Esophagus squamous epithelium (tissue), 5 donors: ENCODE data around the gene MRPS10. TPM values are rescaled to one million over a fixed set of nuclear protein-coding genes. Genes with fewer than 3 reads are reported as not detected.
A peak's percentile ranks its signal among the peaks of the same experiment; 100 is the strongest.
"Not testable (repeated sequence)": the region's sequence is repeated elsewhere in the genome, so short reads cannot be mapped to it uniquely, and the experiment has no call there.

Experiments
- DNase-seq: peaks from one replicate; lab custom pipeline; 2025; lab: John Stamatoyannopoulos, UW
- H3K27ac ChIP-seq, 4 donors: fragments of 200-600 bp; sonication (generic); one replicate each; pipeline ENCODE4 v1.5.1; 2016 to 2019; ENCODE audit warnings: mild to moderate bottlenecking in 1 of 4
- H3K27me3 ChIP-seq, 4 donors: fragments of 200-600 bp; sonication (generic); 1 replicate in 3 of 4; 2 replicates in 1 of 4; pipeline versions ENCODE4 v1.5.1 to v1.6.0; 2017 to 2021; ENCODE audit warnings: antibody characterized with exemption in 1 of 4
- H3K36me3 ChIP-seq, 3 donors: fragments of 200-600 bp; sonication (generic); one replicate each; pipeline ENCODE4 v1.5.1; 2016 to 2019
- H3K4me1 ChIP-seq, 3 donors: fragments of 200-600 bp; sonication (generic); one replicate each; pipeline ENCODE4 v1.5.1; 2017 to 2019
- H3K4me3 ChIP-seq, 4 donors: fragments of 200-600 bp; sonication (generic); 1 replicate in 3 of 4; 2 replicates in 1 of 4; pipeline ENCODE4 v1.5.1; 2016 to 2019; ENCODE audit warnings: mild to moderate bottlenecking in 2 of 4, moderate library complexity in 1 of 4
- H3K9me3 ChIP-seq, 3 donors: fragments of 200-600 bp; sonication (generic); one replicate each; pipeline ENCODE4 v1.5.1; 2016 to 2019
- CTCF ChIP-seq, 6 experiments: fragments of 450-650 bp in 4 of 6; fragments of 200-600 bp in 2 of 6; sonication (generic) in 2 of 6; IDR thresholded peaks; one replicate each; pipeline ENCODE4 v1.5.1; 2016 to 2019; ENCODE audit warnings: antibody characterized with exemption in 6 of 6, mild to moderate bottlenecking in 4 of 6, moderate library complexity in 4 of 6
- POLR2A ChIP-seq, 4 donors: fragments of 450-650 bp; IDR thresholded peaks; one replicate each; pipeline ENCODE4 v1.6.1; 2017; ENCODE audit warnings: antibody characterized with exemption in 4 of 4, mild to moderate bottlenecking in 4 of 4, moderate library complexity in 3 of 4
- WGBS, 2 donors: methylation state at CpG; one replicate each; pipeline ENCODE4 v1.1.5; 2018; 5-methylcytosine and 5-hydroxymethylcytosine counted together
- intact Hi-C: fragments of 100-400 bp; cut with DNase I; formaldehyde crosslinking; loops from one replicate; pipeline ENCODE4 v1.15.0; 2022
- total RNA-seq, 4 donors: library from RNA; depleted of rRNA; stranded (reverse); fragments of >200 nt; gene quantifications; one replicate each; pipeline ENCODE4 v1.1.0, GENCODE V29; 2016
- donor health status: DM: yes; HTN: yes; CAD: no.

Gene MRPS10
- total RNA-seq, 4 donors from 2014 or later, result 40.3 to 70.3 (median 46.2) TPM

- intact Hi-C loops, result no loop called here
- H3K4me3 ChIP-seq, result no peak overlapping the region
Measured at GRCh38 chr6:42203183-42203582, 14.5 kb downstream of the MRPS10 start.

GRCh38 chr6:42202131-42202915 is 15.3 kb downstream of the MRPS10 start:
- intact Hi-C loops, H3K9me3 ChIP-seq, H3K27me3 ChIP-seq, H3K4me3 ChIP-seq, DNase-seq: not testable (repeated sequence)
- Histone ChIP-seq H3K27ac (peak overlapping the region in 1 of 4 donors; percentile 23), H3K4me1 (peaks cover 0 to 41% (median 14%) of the 10 kb centered on the region in 3 donors), H3K36me3 (peaks cover 0 to 33% (median 0%) of the 10 kb centered on the region in 3 donors)
- 79 to 82% methylated on average over 13 of the region's 13 CpGs for WGBS, 2 donors

More at GRCh38 chr6:42203183-42203582, 14.5 kb downstream of the MRPS10 start:
- Histone ChIP-seq H3K36me3 (peaks cover 1 to 42% (median 4%) of the 10 kb centered on the region in 3 donors), H3K27ac (no peak overlapping the region), H3K27me3 (no peaks in the 10 kb centered on the region), H3K9me3 (no peaks in the 10 kb centered on the region), H3K4me1 (peaks cover 0 to 32% (median 9%) of the 10 kb centered on the region in 3 donors)
- WGBS, 2 donors, result 91 to 92% methylated on average over 3 of the region's 3 CpGs
- TF ChIP-seq CTCF (IDR thresholded peaks at IDR 0.05) (no peak), POLR2A (IDR thresholded peaks at IDR 0.05) (no peak)
- DNase-seq, result no peak

DNA sequence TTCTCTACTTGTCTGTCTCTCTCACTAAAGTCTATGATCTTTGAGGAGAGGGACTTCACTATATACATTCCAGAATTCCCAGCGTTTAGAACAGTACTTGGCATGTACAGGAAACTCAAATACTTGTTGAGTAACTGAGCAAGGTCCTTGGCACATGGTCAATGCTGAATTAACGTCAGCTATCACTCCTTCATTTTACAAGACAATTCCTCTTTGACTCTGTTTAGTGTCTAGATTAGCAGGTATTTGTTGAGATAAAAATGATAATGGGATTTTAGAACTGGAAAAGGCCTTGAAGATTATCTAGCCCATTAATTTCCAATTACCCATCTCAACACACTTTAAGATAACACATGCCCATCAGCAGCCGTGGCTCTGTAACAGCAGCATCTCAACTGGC is 16.3 kb downstream of the MRPS10 start:
- intact Hi-C loops, result no loop called here
- peaks cover 0 to 24% (median 0%) of the 10 kb centered on the region in 3 donors for H3K36me3 ChIP-seq
- TF ChIP-seq CTCF (IDR thresholded peaks at IDR 0.05) (no peak), POLR2A (IDR thresholded peaks at IDR 0.05) (no peak)
- no peaks in the 10 kb centered on the region for H3K27me3 ChIP-seq
- 42 to 52% methylated on average over 3 of the region's 3 CpGs for WGBS, 2 donors
- H3K4me1 ChIP-seq, result peaks cover 0 to 44% (median 14%) of the 10 kb centered on the region in 3 donors
- H3K4me3 ChIP-seq, result no peak overlapping the region
- peak overlapping the region in 2 of 4 donors; percentile 23 to 39 for H3K27ac ChIP-seq
- DNase-seq, result no peak
- H3K9me3 ChIP-seq, result no peaks in the 10 kb centered on the region

DNA sequence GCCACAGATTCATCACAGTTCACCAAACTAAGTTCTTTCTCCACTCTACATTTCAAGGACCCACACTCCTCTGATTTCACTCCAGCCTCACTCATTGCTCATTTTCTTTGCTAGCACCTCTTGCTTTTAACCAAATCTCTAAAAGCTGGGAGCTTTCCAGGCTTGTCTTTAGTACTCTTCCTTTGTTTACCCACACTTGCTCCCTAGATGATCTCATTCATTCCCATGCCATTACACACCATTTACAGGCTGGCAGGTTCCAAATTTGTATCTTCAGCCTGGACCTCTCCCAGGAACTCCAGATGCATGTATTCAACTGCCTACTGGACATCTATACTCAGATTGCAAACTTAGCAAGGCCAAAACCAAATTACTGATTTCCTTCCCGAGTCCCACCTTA is 17.6 kb downstream of the MRPS10 start:
- H3K4me1 ChIP-seq, result peaks cover 0 to 44% (median 14%) of the 10 kb centered on the region in 3 donors
- no peaks in the 10 kb centered on the region for H3K27me3 ChIP-seq
- H3K27ac ChIP-seq, result peak overlapping the region in 3 of 4 donors; percentile 12 to 70 (median 46)
- TF ChIP-seq POLR2A (IDR thresholded peaks at IDR 0.05), result no peak
- H3K9me3 ChIP-seq, result no peaks in the 10 kb centered on the region
- intact Hi-C loops, result no loop called here
- DNase-seq, result no peak
- H3K36me3 ChIP-seq, result peaks cover 0 to 10% (median 0%) of the 10 kb centered on the region in 3 donors
- no peak overlapping the region for H3K4me3 ChIP-seq
- WGBS, 2 donors, result 55 to 79% methylated on average over 1 of the region's 1 CpG

DNA sequence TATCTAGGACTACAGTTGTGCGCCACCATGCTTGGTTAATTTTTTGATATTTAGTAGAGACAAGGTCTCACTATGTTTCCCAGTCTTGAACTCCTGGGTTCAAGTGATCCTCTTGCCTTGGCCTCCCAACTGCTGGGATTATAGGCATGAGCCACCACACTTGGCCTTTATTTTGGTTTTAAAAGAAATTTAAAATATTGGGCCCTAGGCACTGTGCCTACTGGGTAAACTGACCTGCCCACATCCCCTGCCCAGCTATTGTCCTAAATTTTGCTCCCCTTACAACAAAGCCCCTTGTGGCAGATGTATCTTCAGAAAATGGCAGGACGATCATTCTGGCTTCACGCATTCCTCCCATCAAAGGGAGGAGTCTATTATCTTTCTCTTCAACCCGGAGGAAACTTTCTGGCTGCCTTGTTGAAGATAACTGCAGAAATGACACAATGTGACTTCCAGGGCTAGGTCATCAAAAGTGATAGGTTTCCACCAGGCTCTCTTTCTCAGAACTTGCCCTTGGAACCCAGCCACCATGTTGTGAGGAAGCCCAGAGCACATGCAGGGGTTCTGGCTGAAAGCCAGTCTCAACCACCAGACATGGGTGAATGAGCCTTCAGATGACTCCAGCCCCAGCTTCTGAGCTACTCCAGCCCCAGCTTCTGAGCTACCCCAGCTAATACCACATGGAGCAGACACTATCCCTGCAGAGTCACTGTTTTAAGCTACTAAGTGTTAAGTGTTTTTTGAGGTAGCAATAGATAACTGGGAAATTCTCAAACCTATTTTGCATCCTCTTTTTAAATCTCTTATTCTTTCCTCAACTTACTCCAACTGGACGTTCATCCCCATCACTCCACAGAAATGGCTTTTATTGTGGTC is 18.3 kb downstream of the MRPS10 start:
- no peaks in the 10 kb centered on the region for H3K9me3 ChIP-seq
- peak overlapping the region in 3 of 4 donors; percentile 12 to 46 (median 36) for H3K27ac ChIP-seq
- no peak for DNase-seq
- H3K36me3 ChIP-seq, result peaks cover 0 to 4% (median 0%) of the 10 kb centered on the region in 3 donors
- no peak for TF ChIP-seq POLR2A (IDR thresholded peaks at IDR 0.05)
- TF ChIP-seq CTCF (IDR thresholded peaks at IDR 0.05), result no peak
- 81 to 92% methylated on average over 5 of the region's 5 CpGs for WGBS, 2 donors
- no peaks in the 10 kb centered on the region for H3K27me3 ChIP-seq
- no peak overlapping the region for H3K4me3 ChIP-seq
- intact Hi-C loops, result no loop called here
- peaks cover 0 to 39% (median 14%) of the 10 kb centered on the region in 3 donors for H3K4me1 ChIP-seq
